ENCODE data around the gene SLC5A4. TPM values are rescaled to one million over a fixed set of nuclear protein-coding genes. Genes with fewer than 3 reads are reported as not detected.

SLC5A4 gene
- total RNA-seq, 1 donor from 2014 or later, result not detected

DNA sequence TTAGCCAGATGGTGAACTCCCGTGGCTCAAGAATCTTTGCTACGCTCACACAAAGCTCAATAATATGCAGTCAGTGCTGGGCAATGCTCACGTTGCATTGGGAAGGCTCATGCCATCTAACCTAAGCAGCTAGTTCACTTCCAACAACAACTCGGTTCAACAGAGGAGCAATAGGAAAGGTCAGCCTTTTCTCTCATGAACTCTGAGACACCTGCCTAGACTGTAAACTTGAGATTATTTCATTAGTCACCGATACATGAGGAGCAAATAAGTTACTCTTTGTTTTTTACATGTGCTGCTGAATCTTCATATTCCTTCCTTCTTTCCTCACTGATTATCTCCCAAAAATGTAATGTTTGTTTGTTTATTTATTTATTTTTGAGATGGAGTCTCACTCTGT lies 9.0 kb downstream of the SLC5A4 start:
- Mint-ChIP-seq H3K27me3 (ENCODE audit: low read depth) (peaks cover 3% of the 10 kb centered on the region), H3K4me3 (ENCODE audit: unreplicated experiment) (no peak overlapping the region), H3K27ac (ENCODE audit: unreplicated experiment) (no peak overlapping the region), H3K9me3 (ENCODE audit: low read depth) (no peaks in the 10 kb centered on the region), H3K4me1 (ENCODE audit: low read depth) (no peaks in the 10 kb centered on the region), H3K36me3 (ENCODE audit: low read depth) (no peaks in the 10 kb centered on the region)
- TF ChIP-seq, protein P1, sequence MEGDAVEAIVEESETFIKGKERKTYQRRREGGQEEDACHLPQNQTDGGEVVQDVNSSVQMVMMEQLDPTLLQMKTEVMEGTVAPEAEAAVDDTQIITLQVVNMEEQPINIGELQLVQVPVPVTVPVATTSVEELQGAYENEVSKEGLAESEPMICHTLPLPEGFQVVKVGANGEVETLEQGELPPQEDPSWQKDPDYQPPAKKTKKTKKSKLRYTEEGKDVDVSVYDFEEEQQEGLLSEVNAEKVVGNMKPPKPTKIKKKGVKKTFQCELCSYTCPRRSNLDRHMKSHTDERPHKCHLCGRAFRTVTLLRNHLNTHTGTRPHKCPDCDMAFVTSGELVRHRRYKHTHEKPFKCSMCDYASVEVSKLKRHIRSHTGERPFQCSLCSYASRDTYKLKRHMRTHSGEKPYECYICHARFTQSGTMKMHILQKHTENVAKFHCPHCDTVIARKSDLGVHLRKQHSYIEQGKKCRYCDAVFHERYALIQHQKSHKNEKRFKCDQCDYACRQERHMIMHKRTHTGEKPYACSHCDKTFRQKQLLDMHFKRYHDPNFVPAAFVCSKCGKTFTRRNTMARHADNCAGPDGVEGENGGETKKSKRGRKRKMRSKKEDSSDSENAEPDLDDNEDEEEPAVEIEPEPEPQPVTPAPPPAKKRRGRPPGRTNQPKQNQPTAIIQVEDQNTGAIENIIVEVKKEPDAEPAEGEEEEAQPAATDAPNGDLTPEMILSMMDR (IDR thresholded peaks at IDR 0.05), result no peak
- no peak for DNase-seq (ENCODE audit: low spot score)

DNA sequence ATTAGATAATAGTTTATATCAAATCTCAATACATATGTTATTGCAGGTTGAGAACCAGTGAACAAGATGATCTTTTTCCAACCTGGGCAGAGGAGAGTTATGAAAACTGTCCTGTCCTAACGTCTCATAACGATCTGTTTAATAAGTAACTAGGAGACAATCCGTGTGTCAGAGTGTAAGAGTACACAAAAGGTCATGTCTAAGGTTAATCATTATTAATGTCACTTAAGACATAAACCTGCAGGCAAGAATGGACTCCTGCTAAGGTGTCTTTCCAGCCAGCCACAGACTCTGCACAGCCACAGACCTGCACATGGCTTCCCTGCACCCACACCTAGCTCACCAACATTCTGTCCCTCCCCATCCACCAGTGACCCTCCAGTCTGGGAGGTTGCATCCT lies 10.1 kb downstream of the SLC5A4 start:
- Mint-ChIP-seq H3K4me1 (ENCODE audit: low read depth) (peaks cover under 1% of the 10 kb centered on the region), H3K27me3 (ENCODE audit: low read depth) (peaks cover 5% of the 10 kb centered on the region), H3K4me3 (ENCODE audit: unreplicated experiment) (no peak overlapping the region), H3K27ac (ENCODE audit: unreplicated experiment) (no peak overlapping the region), H3K36me3 (ENCODE audit: low read depth) (no peaks in the 10 kb centered on the region), H3K9me3 (ENCODE audit: low read depth) (no peaks in the 10 kb centered on the region)
- TF ChIP-seq, protein P1 (IDR thresholded peaks at IDR 0.05), result no peak
- DNase-seq (ENCODE audit: low spot score), result no peak

DNA sequence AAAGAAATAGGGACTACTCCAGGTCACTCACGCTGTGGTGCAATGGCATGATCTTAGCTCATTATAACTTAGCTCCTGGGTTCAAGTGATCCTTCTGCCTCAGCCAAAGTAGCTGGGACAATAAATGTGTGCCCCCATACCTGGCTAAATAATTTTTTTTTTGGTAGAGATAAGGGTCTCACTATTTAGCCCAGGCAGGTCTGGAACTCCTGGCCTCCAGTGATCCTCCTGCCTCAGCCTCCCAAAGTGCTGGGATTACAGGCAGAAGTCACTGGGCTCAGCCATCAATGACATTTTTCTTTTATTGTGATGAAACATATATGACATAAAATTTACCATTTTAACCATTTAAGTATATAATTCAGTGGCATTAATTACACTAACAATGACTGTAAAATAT lies 10.6 kb downstream of the SLC5A4 start:
- H3K36me3 Mint-ChIP-seq (ENCODE audit: low read depth), result no peaks in the 10 kb centered on the region
- TF ChIP-seq, protein P1 (IDR thresholded peaks at IDR 0.05), result no peak
- no peak for DNase-seq (ENCODE audit: low spot score)
- H3K9me3 Mint-ChIP-seq (ENCODE audit: low read depth), result no peaks in the 10 kb centered on the region
- H3K4me3 Mint-ChIP-seq (ENCODE audit: unreplicated experiment), result no peak overlapping the region
- H3K4me1 Mint-ChIP-seq (ENCODE audit: low read depth), result peaks cover 3% of the 10 kb centered on the region
- no peak overlapping the region for H3K27ac Mint-ChIP-seq (ENCODE audit: unreplicated experiment)
- H3K27me3 Mint-ChIP-seq (ENCODE audit: low read depth), result peaks cover 5% of the 10 kb centered on the region

DNA sequence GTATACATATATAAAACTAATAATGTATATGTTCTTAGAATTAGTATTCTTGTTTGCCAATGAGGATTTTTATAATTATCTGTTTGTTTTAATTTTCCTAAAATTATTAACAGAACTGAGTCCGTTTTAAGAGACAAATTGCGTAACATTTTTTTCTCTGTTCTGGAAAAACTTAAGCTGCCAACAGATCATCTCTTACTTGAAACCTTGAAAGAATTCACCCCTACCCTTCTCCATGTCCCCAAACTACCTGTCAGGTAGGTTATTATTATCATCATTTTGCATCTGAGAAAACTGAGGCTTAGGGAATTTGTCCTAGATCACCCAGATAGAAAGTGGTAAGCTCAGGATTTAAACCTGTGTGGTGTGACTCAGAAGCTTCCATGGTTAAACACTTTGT lies 14.7 kb downstream of the SLC5A4 start:
- peaks cover 3% of the 10 kb centered on the region for H3K4me1 Mint-ChIP-seq (ENCODE audit: low read depth)
- peaks cover 5% of the 10 kb centered on the region for H3K27me3 Mint-ChIP-seq (ENCODE audit: low read depth)
- no peak overlapping the region for H3K4me3 Mint-ChIP-seq (ENCODE audit: unreplicated experiment)
- no peak for DNase-seq (ENCODE audit: low spot score)
- TF ChIP-seq, protein P1 (IDR thresholded peaks at IDR 0.05), result no peak
- H3K27ac Mint-ChIP-seq (ENCODE audit: unreplicated experiment), result no peak overlapping the region
- no peaks in the 10 kb centered on the region for H3K9me3 Mint-ChIP-seq (ENCODE audit: low read depth)
- no peaks in the 10 kb centered on the region for H3K36me3 Mint-ChIP-seq (ENCODE audit: low read depth)

DNA sequence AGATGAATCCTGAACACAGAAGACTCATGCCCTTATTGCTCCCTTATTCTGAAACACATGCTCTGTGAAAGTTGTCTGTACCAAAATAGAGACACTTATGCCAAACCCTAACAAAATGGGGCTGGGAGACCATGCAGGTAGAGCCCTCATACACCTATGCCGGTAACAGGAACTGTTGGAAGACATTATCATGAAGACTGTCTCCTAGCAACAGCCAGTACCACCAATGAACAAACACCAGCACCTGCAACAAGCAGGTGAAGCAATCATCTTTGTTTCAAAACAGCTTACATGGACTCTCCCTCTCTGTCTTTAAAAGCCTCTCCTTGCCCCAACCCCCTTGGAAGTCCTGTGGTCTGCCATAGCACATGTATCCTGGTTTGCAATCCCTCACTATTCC lies 17.2 kb downstream of the SLC5A4 start:
- peaks cover 8% of the 10 kb centered on the region for H3K27me3 Mint-ChIP-seq (ENCODE audit: low read depth)
- peaks cover 3% of the 10 kb centered on the region for H3K4me1 Mint-ChIP-seq (ENCODE audit: low read depth)
- TF ChIP-seq, protein P1 (IDR thresholded peaks at IDR 0.05), result no peak
- no peak for DNase-seq (ENCODE audit: low spot score)
- H3K27ac Mint-ChIP-seq (ENCODE audit: unreplicated experiment), result no peak overlapping the region
- no peak overlapping the region for H3K4me3 Mint-ChIP-seq (ENCODE audit: unreplicated experiment)
- no peaks in the 10 kb centered on the region for H3K36me3 Mint-ChIP-seq (ENCODE audit: low read depth)
- H3K9me3 Mint-ChIP-seq (ENCODE audit: low read depth), result no peaks in the 10 kb centered on the region
